Eye (tissue), 1 donor: ENCODE data around the gene CDH11.

Experiments used
- DNase-seq: peaks from one replicate; pipeline ENCODE4 v3.0.0-alpha.2; 2015

The CDH11 gene

DNA sequence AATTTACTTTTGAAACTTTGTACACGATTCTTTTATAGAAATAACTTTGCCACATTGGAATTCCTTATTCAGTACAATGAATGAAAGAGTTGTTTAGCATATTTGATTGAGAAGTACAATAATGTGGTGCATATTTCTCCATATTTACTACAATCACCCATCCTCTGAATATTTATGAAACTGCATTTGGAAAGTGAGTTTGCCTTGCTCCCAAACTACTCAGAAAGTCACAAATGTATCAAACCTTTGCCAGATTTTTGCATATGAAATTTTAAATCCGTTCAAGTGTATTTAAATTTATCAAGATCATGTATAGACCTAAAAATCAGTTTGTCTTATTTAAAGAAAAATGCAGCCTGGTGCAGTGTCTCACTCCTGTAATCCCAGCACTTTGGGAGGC lies 148.7 kb downstream of the CDH11 start:
- no peak for DNase-seq

DNA sequence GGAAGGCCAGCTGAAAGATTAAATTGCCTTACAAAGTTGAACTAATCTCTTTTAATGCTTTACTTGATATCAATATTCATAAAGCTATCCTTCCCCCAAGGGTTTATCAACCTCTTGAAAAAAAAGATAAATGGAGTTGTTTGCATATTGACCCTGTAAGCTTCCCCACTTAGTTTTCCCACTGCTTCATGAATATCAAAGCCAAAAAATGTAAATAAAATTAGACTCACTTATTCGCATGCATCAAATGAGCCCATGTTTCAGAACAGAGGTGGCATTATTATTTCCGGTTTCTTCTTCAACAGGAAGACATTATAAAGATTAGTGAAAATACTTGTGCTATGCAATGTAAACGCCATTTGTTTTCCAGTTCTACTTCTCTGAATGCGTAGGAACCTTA lies 150.7 kb downstream of the CDH11 start:
- DNase-seq = no peak

DNA sequence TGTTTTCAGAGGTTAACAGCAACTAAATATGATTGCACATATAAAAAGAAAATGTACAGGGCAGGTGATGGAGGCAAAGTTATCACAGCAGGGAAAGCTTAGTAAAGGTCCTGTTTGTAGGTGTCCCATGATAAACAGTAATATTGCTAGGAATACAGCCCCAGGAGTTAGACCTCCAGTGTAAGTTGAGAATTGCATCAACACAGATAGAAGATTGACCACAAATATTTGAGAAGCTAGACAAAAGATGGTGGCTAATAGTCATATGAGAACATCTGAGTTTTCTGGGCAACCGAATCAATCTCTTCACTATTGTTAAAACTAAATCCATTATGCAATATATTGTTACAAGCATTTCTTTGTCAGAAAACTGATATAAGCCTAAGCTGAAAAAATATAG lies 152.6 kb downstream of the CDH11 start:
- DNase-seq = no peak

DNA sequence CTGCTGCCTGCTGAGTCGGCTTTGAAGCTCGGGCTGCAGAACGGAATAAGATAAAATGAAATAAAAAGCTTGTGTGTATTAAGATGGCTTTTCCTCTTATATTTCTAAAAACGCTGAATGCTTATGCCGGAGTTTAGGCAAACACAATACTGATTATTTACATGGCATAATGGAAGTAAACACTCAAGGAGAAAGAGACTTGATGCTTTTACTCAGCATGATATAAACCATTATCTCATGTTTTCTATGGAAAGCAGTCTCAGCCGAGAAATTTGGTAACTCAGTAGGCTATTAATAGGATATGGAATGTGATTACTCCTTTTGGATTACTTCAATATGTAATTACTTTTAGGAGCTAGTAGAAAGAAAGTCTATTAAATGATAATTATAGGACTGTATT lies 153.3 kb downstream of the CDH11 start:
- no peak for DNase-seq

DNA sequence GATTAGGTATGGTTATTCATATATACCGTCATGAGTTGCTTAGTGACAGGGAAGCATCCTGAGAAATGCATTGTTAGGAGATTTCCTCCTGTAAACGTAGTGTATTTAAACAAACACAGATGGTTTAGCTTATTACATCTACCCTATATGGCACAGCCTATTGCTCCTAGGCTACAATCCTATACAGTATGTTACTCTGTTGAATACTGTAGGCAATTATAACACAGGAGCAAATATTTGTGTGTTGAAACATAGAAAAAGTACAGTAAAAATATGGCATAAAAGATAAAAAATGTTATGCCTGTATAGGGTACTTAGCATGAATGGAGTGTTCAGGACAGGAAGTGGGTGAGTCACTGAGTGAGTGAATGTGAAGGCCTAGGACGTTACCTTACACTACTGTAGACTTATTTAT lies 157.7 kb downstream of the CDH11 start:
- no peak for DNase-seq

DNA sequence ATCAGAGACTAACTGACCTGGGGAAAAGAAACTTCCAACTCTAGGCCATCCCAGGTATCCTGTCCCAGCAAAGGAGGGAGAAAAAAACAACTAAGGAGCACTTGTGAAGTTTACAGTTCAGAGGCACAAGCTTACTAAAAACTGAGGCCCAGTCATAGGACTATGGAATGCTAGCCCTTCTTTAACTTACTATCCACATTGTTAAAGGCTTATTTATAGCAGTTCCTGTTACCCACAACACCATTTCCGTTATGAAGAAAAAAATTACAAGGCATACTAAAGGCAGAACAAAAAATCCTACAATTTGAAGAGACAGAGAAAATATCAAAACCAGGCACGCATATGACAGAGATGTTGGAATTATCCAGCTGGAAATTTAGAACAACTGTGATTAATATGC lies 159.1 kb downstream of the CDH11 start:
- DNase-seq = no peak

DNA sequence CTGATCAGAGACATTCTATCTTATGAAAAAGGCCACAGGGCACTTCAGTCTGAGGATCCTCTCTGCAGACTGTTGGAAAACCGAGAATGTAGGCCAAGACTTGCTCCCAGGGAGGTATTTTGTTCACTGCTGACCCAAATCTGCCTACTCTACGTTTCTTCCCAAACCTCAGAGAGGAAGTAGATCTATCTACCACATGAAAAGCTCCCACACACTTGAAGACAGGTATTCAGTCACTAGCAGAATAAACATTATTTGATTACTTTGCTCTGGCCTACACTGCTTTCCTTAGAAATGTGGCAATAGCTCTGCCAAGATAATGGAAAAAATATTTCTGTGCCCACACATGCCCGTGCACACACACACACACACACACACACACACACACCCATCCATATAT lies 164.6 kb downstream of the CDH11 start:
- no peak for DNase-seq

DNA sequence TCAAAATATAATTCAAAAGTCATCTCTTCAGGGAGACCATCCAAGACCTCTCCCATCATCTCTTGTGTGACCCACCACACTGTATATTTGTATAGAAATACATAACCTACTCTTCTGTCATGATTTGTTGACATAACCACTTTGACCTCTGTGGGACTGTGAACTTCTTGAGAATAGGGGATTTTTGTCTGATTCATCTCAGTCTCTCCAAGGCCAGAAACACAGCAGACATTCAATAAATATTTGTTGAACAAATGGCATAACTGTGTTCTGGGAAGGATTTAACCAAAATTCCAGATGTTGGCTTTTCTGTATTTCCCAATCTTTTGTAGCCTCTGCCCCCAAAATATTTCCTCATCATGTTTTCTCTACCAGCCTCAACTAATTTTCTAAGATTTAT lies 169.7 kb downstream of the CDH11 start:
- no peak for DNase-seq

DNA sequence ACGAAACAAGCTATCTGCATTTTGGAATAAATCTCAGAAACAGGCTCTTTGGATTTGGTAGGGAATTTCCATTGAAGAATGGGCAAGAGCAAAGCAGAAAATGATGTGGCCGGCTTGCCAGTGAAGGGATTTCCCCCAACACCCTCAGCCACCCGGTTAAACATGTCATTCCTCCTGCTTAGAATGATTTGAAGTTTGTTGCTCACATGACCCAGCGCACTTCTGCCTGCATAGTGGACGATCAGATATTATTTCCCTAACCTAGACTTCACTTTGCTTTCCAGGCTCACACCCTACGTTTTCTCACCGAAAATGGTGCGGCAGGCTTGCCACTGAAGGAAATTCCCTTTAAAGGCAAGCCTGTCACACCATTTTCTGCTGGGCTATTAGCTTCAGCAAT lies 170.7 kb downstream of the CDH11 start:
- no peak for DNase-seq

DNA sequence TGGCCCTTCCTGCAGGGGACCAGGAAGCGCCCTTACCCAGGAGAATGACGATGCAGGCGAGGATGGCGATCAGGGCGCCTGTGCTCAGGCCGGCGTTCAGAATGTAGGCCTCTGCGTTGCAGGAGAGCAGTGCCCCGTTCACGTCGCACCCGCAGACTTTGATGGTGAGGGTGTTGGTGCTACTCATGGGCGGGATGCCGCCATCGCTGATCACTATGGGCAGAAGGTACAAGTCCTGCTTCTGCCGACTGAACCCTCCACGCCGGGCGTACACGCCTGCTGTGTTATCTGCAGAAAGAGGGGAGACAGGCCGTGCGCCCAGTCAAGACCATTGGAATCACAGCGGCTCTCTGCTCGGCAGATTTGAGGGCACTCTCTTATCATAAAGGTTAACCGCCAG lies 171.1 kb downstream of the CDH11 start:
- no peak for DNase-seq

DNA sequence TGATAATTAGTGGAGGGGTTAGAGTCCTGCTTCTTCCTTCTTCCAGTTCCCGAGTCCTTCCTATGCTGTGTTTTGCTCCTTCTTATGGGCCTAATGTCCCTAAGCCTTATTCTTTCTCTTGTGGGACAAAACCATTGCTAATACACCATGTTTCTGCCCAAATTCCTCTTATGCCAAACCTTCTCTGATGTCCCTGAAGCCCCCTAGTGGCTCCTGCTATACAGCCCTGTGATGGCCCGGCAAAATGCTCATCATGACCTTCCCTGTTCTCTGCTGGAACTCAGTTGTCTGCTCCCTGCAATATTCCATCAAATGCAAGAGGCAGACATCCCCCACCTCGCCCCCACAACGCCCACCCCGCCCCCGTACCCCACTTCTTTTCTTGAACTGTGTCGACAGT lies 171.6 kb downstream of the CDH11 start:
- DNase-seq = no peak

DNA sequence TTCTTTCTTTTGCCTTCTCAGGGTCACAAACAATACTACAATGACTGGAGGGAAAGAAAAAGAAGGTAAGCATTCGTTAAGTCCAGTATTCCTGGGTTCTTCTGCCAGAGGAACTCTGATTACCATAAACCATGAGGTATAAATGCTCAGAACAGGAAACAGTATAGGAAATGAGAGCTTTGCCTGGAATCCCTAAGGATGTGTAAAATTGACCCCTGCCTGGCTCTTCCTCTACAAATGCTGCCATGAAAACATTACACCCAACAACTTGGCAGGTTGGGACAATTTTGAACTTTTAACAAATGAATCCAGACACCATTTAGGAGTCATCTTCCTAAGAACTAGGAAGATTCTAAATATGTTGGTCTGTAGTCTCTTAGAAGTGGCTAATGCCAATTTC lies 173.8 kb downstream of the CDH11 start:
- DNase-seq = no peak

DNA sequence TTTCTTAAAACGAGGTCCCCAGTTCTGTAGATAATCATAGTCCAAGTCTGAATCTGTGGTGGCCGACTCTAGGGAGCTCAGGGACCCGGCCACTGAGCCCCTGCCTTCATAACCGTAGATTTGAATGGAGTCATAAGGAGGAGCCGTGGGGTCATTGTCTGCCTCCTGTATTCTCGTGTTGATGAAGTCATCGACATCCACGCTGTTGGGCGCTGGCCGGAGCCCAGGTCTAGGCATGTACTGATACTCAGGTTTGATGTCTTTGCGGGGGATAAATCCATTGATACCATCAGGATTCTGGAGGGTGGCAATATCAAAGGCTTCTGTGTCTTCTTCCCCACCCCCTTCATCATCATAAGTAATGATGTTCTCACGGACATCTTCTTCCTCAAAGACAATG lies 174.2 kb downstream of the CDH11 start:
- no peak for DNase-seq

DNA sequence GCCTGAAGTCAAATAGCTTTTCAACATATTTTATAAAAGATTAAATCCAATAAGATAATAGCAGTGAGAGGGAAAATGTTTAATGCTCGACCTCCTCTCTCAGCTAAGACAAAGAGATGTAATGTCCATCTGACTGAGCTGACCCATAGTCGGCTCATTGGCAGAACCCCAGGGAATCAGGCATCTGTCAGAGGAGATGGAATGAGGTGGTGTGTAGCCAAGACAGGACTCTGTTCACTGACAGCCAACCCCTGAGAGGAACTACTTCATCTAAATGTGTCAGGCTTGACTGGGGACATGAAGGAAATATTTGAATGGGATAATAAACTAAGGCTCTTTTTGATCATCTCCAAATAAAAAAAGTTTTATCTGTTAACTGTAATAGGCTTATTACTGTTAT lies 188.0 kb downstream of the CDH11 start:
- peak; percentile 84 for DNase-seq

DNA sequence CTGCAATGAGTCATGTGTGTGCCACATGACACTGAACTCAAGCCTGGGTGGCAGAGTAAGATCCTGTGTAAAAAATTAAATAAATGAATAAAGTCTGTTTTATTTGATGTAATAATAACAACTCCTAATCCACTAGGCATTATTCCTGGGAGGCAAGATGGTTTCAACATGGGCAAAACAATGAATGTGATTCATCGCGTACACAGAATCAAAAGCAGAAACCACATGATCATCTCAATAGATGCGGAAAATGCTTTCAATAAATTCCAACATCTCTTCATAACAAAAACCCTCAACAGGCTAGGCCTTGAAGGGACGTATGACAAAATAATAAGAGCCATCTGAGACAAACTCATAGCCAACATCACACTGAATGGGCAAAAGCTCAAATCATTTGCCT lies 195.4 kb downstream of the CDH11 start:
- DNase-seq = no peak

DNA sequence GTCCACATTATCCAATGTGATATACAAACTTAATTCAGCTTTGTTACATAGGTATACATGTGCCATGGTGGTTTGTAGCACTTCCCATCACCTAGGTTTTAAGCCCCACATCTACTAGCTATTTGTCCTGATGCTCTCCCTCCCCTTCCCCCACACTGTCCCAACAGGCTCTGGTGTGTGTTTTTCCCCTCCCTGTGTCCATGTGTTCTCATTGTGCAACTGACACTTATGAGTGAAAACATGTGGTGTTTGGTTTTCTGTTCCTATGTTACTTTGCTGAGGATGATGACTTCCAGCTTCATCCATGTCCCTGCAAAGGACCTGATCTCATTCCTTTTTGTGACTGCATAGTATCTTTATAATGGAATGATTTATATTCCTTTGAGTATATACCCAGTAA lies 196.7 kb downstream of the CDH11 start:
- no peak for DNase-seq

DNA sequence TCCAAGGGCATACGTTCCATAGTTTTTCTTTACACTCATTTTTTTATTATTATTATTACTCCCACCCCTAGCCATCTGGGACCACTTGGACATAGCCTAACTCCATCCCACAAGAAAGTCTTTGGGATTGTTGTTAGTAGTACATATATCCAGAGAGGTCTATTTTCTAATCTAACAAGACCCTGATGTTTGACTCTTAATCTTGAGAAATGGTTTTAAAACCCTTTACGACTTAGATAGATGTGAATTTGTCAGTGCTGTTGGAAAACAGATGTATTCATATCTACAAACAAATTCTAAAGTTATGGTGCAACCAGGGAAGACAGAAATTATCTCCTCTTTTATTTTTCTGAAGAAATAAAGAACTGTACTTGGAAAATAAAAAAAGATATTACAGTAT lies 197.8 kb downstream of the CDH11 start:
- no peak for DNase-seq

DNA sequence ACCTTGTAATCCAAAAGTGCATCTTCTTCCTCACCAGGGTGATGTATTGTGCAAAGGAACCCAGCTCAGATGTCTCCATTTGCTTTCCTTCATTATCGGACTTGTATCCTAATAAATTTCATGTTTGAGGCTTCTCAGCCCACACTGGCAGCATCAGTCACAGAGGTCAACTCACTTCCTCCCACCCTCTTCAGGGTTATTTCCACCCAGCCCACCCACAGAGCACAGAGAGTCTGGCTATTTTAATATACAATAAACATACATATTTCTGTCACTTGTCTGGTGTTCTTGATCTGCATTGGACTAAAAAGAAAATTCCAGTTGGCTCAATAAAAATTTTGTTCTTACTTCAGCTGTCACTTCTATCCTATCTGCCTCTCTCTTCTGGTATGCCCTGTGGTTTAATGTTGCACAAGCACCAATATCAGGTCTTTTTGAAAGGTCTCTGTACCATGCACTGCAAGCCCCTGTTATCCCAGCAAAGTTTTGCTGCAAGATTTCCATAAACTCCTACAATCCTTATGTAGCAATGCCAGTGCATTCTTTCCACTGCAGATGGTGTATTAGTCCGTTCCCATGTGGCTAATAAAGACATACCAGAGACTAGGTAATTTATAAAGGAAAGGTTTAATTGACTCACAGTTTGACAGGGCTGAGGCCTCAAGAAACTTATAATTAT lies 201.8 kb downstream of the CDH11 start:
- DNase-seq = no peak

DNA sequence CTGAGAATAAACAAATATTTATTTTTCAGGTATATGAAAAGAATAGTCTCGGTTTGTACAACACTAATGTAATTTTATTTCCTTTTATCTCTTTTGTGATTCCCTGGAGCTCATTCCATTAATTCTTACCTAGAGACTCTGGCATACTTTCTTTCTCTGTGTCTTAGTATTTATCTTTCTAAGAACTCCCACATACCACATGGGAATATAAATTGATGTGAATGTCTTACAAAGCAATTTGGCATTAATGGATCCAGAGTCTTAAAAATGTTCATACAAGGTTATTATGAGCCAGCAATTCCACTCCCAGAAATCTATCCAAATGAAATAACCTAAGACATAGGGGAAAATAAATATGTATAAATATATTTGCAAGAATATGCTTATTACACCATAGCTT lies 202.7 kb downstream of the CDH11 start:
- no peak for DNase-seq

DNA sequence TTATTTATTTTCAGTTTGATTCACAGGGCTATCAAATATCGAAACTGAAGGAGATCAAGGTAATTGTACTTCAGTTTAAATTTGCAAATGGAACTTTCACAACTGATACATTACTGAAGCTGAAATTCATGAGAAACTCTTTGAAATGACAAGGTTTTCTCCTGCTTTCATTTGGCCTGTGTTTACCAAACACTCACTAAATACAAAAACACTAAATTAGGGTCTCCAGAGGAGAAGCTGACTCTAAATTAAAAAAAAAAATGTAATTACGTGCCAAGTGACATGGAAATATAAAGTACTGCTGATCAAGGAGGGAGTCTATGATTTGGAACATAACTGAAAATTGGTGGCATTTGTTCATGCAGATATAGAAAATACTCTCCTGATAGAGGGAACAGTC lies 205.8 kb downstream of the CDH11 start:
- no peak for DNase-seq

DNA sequence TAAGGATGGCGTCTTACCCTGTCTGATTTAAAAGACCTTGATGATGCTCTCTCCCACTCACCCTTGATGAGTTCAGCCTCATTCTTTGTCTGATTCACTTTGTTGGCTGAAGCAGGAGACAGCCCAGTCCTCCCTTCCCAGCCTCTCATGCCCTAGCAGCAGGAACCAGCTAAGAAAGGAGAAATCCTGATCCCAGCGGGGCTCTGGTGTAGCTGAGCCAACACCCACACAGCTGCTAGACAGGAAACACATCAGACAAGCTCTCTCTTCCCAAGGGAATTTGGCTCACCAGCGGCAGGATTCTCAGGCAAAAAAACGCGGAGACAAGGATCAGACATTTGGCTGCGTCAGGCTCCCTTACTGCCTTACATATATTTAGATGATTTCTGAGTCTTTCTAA lies 211.5 kb downstream of the CDH11 start:
- peak; percentile 53 for DNase-seq

DNA sequence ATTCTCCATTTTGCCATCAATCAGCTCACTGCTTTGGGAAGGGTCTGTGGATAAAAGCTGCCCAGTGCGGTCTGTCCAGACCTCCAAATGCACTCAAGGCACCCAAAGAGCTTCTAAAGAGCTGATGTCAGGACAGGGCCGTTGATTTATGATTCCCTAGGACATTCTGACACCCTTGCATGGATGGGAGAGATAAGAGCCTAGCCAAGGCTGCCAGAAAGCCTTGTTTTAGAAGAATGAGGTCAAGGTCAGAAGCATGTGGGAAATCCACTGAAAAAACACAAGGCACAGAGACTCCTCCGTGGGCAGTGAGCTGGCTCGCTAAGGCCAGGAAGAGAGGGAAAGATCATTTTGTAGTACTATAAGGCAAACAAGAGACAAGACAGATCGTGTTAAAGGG lies 214.0 kb downstream of the CDH11 start:
- peak; percentile 39 for DNase-seq

DNA sequence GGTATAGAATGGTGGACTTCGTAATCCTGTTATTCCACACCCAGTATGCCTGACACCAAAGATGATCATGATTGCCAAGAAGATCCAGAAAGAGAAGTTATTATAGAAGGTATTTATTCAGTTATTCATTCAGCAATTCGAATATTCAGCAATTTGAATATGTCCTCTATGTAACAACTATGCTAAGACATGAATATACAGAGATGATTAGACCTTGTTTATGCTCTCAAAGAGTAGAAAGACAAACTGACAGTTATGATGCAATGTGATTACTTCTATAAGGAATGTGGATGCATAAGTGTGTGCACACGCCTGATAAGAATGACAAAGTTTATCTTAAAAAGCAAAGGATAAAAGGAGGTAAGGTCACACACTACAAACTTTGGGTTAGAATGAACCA lies 218.1 kb downstream of the CDH11 start:
- DNase-seq = no peak

DNA sequence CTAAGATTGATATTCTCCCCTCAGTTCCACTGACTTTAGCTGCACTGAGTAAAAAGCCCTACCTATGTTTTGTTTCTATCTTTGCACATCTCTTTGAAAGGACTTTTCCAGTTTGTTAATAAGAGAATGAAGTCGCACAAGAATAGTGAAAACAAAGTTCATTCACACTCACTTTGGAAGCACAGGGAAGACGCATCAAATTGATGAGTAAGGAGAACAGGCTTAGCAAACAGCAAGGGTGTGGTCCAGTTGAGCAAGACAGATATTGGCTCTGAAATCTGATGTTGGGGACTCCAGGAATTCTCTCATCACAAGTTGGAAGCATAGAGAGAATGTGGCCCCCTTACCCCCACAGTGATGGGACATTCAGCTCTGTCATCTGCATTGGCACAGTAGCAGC lies 221.3 kb downstream of the CDH11 start:
- no peak for DNase-seq

DNA sequence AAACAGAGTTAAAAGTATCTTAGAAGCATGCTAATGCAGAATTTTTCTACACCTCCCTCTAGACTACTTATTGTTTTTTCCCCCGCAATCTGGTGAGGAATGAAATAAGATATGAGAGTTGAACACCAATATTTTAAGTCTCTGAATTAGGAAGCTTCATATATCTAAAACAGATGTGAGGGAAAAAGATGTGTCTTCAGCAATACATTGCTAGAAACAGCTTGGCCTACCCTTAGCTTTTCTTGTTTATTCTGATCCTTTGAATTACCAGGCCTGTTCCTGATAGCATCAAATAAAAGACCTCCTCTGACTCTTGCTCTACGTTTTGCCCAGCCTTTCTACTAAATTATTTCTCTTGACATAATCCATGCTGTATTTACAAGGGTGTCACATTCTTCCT lies 221.8 kb downstream of the CDH11 start:
- DNase-seq = no peak

DNA sequence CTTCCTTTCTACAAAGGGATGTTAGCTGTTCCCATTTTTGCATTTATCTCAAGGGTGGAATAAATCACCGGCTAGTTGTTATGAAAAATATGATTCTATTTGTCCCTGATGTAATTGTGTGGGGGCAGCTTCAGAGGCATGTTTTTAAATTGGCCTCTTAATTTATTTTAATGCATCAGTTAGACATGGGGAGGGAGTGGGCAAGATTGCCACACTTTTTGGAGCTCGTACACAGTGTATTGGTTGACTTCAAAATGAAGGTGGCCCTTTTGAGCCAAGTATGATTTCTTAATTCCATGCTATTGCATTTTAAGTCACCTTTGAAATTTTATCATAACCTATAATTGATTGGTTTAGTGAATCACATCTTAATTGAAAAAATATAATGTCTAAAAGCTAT lies 223.7 kb downstream of the CDH11 start:
- DNase-seq = no peak
